ENCODE measurements around the gene CHSY1. TPM values are rescaled to one million over a fixed set of nuclear protein-coding genes. Genes with fewer than 3 reads are reported as not detected.

CHSY1 gene
- total RNA-seq, 1 donor from 2014 or later = 28.0 TPM

GRCh38 chr15:101169495-101170071 lies 82.3 kb downstream of the CHSY1 start:
- TF ChIP-seq, protein P1, sequence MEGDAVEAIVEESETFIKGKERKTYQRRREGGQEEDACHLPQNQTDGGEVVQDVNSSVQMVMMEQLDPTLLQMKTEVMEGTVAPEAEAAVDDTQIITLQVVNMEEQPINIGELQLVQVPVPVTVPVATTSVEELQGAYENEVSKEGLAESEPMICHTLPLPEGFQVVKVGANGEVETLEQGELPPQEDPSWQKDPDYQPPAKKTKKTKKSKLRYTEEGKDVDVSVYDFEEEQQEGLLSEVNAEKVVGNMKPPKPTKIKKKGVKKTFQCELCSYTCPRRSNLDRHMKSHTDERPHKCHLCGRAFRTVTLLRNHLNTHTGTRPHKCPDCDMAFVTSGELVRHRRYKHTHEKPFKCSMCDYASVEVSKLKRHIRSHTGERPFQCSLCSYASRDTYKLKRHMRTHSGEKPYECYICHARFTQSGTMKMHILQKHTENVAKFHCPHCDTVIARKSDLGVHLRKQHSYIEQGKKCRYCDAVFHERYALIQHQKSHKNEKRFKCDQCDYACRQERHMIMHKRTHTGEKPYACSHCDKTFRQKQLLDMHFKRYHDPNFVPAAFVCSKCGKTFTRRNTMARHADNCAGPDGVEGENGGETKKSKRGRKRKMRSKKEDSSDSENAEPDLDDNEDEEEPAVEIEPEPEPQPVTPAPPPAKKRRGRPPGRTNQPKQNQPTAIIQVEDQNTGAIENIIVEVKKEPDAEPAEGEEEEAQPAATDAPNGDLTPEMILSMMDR (IDR thresholded peaks at IDR 0.05) = no peak
- no peak for TF ChIP-seq POLR2A (IDR thresholded peaks at IDR 0.05)
- no peak for TF ChIP-seq POLR2AphosphoS5 (IDR thresholded peaks at IDR 0.05; ENCODE audit: insufficient read depth in 1 of 2, low read depth in 1 of 2)

GRCh38 chr15:101168898-101169494 lies 82.9 kb downstream of the CHSY1 start:
- no peak for DNase-seq (ENCODE audit: extremely low spot score in 2 of 2)
- H3K27me3 ChIP-seq = no peaks in the 10 kb centered on the region
- no peak overlapping the region for H3K4me3 ChIP-seq
- peaks cover 10% of the 10 kb centered on the region for H3K9me3 ChIP-seq
- H3K4me1 ChIP-seq = peaks cover 72% of the 10 kb centered on the region
- H3K27ac ChIP-seq = peak overlapping the region; percentile 82
- TF ChIP-seq POLR2AphosphoS5 (IDR thresholded peaks at IDR 0.05; ENCODE audit: insufficient read depth in 1 of 2, low read depth in 1 of 2) (no peak), POLR2A (IDR thresholded peaks at IDR 0.05) (no peak)
- TF ChIP-seq, protein P1 (IDR thresholded peaks at IDR 0.05) = no peak
- H3K36me3 ChIP-seq = peaks cover 0 to 6% of the 10 kb centered on the region in 2 donors
- intact Hi-C loops (cut with DNase I) = loop anchor here (5.0 kb wide), 1 partner anchor 47 kb away; no protein-coding TSS in a partner anchor

More at GRCh38 chr15:101169495-101170071, 82.3 kb downstream of the CHSY1 start:
- no peak for DNase-seq (ENCODE audit: extremely low spot score in 2 of 2)
- H3K9me3 ChIP-seq = peaks cover 10% of the 10 kb centered on the region
- H3K36me3 ChIP-seq = peaks cover 0 to 6% of the 10 kb centered on the region in 2 donors
- peaks cover 72% of the 10 kb centered on the region for H3K4me1 ChIP-seq
- peak overlapping the region; percentile 82 for H3K27ac ChIP-seq
- H3K4me3 ChIP-seq = no peak overlapping the region
- H3K27me3 ChIP-seq = no peaks in the 10 kb centered on the region
- intact Hi-C loops (cut with DNase I) = loop anchor here (5.0 kb wide), 1 partner anchor 47 kb away; no protein-coding TSS in a partner anchor

DNA sequence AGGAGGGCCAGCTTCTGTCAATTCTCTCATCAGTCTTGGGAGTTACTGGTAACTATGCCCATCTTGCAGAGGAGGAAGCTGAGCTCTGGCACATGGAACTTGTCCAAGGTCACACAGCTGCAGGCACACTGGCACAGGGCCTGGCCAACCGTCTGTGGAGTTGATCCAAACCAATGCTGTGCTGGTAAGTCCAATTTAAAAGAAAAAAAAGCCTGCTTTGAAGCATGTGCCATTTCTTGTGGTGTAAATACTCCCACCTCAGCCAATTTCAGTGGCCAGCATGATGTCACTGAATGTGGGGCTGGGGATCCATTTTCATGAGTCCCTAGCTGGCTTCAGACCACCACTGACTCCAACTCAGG lies 83.4 kb downstream of the CHSY1 start:
- H3K27ac ChIP-seq = peak overlapping the region; percentile 82
- peaks cover 10% of the 10 kb centered on the region for H3K9me3 ChIP-seq
- TF ChIP-seq, protein P1 (IDR thresholded peaks at IDR 0.05) = no peak
- TF ChIP-seq POLR2A (IDR thresholded peaks at IDR 0.05) = no peak
- intact Hi-C loops (cut with DNase I) = loop anchor here (5.0 kb wide), 1 partner anchor 46 kb away; no protein-coding TSS in a partner anchor
- H3K4me3 ChIP-seq = peak overlapping the region in 1 of 2 donors; percentile 36
- DNase-seq (ENCODE audit: extremely low spot score in 2 of 2) = no peak
- H3K36me3 ChIP-seq = peaks cover 0 to 6% of the 10 kb centered on the region in 2 donors
- peaks cover 67% of the 10 kb centered on the region for H3K4me1 ChIP-seq
- H3K27me3 ChIP-seq = no peaks in the 10 kb centered on the region

- Histone ChIP-seq H3K9me3 (peaks cover 10% of the 10 kb centered on the region), H3K4me1 (peaks cover 65% of the 10 kb centered on the region), H3K36me3 (peaks cover 0 to 6% of the 10 kb centered on the region in 2 donors), H3K4me3 (peak overlapping the region; percentile 8 to 36), H3K27ac (peak overlapping the region; percentile 82), H3K27me3 (no peaks in the 10 kb centered on the region)
- intact Hi-C loops (cut with DNase I) = loop anchor here (5.0 kb wide), 1 partner anchor 46 kb away; no protein-coding TSS in a partner anchor
- peak in 1 of 2 donors; percentile 76 for TF ChIP-seq POLR2AphosphoS5 (IDR thresholded peaks at IDR 0.05; ENCODE audit: insufficient read depth in 1 of 2, low read depth in 1 of 2)
- TF ChIP-seq, protein P1 (IDR thresholded peaks at IDR 0.05) = no peak
- no peak for DNase-seq (ENCODE audit: extremely low spot score in 2 of 2)
Observed at GRCh38 chr15:101167753-101168462, 83.9 kb downstream of the CHSY1 start.
